Measurements from ENCODE around the gene TPGS2. TPM values are rescaled to one million over a fixed set of nuclear protein-coding genes. Genes with fewer than 3 reads are reported as not detected.

TPGS2 gene
- total and polyA plus RNA-seq, 2 of the 13 experiments (the other 11 are each of a cell fraction or from before 2014, with no cell fraction given): 73.3 to 137 TPM

DNA sequence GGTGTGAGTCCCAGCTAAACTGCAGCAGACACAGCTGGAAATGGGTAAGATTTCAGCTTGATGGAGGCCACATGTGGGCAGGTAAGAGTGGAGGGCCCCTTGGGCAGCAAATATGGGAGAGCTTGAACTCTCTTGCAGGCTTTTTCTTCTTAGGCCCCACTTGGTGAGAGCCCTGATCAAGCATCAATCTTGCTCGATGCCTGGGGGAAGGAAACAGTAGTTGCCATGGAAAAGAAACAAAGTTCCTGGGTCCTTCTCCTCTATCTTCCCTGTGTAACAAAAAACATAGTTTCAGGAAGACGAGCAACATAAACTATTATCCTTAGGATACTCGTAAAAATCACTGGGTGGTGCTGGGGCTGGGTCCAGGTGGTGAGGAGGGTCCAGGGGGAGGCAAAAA is 43.0 kb upstream of the TPGS2 start:
- no TSS peak for BruUV-seq (replicated peaks)
- in situ Hi-C loops (cut with HindIII; ENCODE audit: extremely low pct_ligation_motif_present, low pct_unique_long_range_greater_than_20kb): no loop called here
- ATAC-seq (no peak), FAIRE-seq (no peak), DNase-seq (ENCODE audit: low spot score) (no peak)
- TF ChIP-seq FOXA1 (IDR thresholded peaks at IDR 0.05) (no peak), FOXA1 (CRISPR knock-in tag; IDR thresholded peaks at IDR 0.05) (no peak), ZFP62 (CRISPR knock-in tag; IDR thresholded peaks at IDR 0.05) (no peak), ETV5 (CRISPR knock-in tag; IDR thresholded peaks at IDR 0.05; ENCODE audit: borderline replicate concordance) (no peak), ATF7-NPFF (CRISPR knock-in tag; IDR thresholded peaks at IDR 0.05; ENCODE audit: low read depth) (no peak), ZIK1 (CRISPR knock-in tag; IDR thresholded peaks at IDR 0.05; ENCODE audit: borderline replicate concordance, low read depth) (no peak), TP53 (CRISPR knock-in tag; conservative IDR thresholded peaks at IDR 0.05) (no peak), RCOR2 (CRISPR knock-in tag; IDR thresholded peaks at IDR 0.05) (no peak), U2AF2 (IDR thresholded peaks at IDR 0.05; ENCODE audit: low read depth, low read length) (no peak), ZNF512B (CRISPR knock-in tag; IDR thresholded peaks at IDR 0.05; ENCODE audit: borderline replicate concordance) (no peak), TMF1 (CRISPR knock-in tag; IDR thresholded peaks at IDR 0.05; ENCODE audit: low read depth) (no peak), SALL1 (CRISPR knock-in tag; IDR thresholded peaks at IDR 0.05) (no peak), MLX (CRISPR knock-in tag; IDR thresholded peaks at IDR 0.05) (no peak), CC2D1A (CRISPR knock-in tag; IDR thresholded peaks at IDR 0.05) (no peak), ZNF614 (CRISPR knock-in tag; IDR thresholded peaks at IDR 0.05; ENCODE audit: borderline replicate concordance) (no peak), KAT7 (CRISPR knock-in tag; IDR thresholded peaks at IDR 0.05; ENCODE audit: borderline replicate concordance) (no peak), CBX1 (IDR thresholded peaks at IDR 0.05; ENCODE audit: low read depth) (no peak), ZNF143 (CRISPR knock-in tag; IDR thresholded peaks at IDR 0.05) (no peak), HNRNPLL (IDR thresholded peaks at IDR 0.05; ENCODE audit: low read depth, low read length, poor library complexity, severe bottlenecking) (no peak)
- Histone ChIP-seq H3K4me3 (replicated peaks in 1 of 3; ENCODE audit: insufficient read depth in 1 of 3, low read depth in 2 of 3, low read length in 3 of 3) (no peak overlapping the region), H4K20me1 (ENCODE audit: insufficient read depth, low read length) (no peaks in the 10 kb centered on the region), H2AFZ (ENCODE audit: low read length) (no peak overlapping the region), H3K27me3 (ENCODE audit: control insufficient read depth in 1 of 2, insufficient read depth in 2 of 2, low read length in 2 of 2) (no peaks in the 10 kb centered on the region), H3K27ac (ENCODE audit: extremely low read length, insufficient read depth, low read length) (no peak overlapping the region), H3K9me3 (ENCODE audit: low read length) (no peaks in the 10 kb centered on the region), H3K9ac (ENCODE audit: insufficient read depth, low read depth, low read length) (no peak overlapping the region), H3K4me2 (ENCODE audit: low read depth, low read length) (no peak overlapping the region), H3K4me1 (ENCODE audit: insufficient read depth, low read length) (no peaks in the 10 kb centered on the region), H3K36me3 (replicated peaks in 1 of 2; ENCODE audit: control insufficient read depth in 1 of 2, insufficient read depth in 2 of 2, low read length in 2 of 2) (no peaks in the 10 kb centered on the region), H3K79me2 (ENCODE audit: insufficient read depth, low read length) (no peaks in the 10 kb centered on the region)
- 88% methylated on average over 3 of the region's 3 CpGs for WGBS (ENCODE audit: low lambda C conversion rate)
- ChIA-PET CTCF (ENCODE audit: low intra/inter-chr PET ratio, low total read pairs) (no interaction called here), POLR2A (no interaction called here)
- intact Hi-C loops (cut with micrococcal nuclease; ENCODE audit: unreplicated experiment): no loop called here
